IPS-11a (cell line): ENCODE measurements around the gene FAM131A.
A peak's percentile ranks its signal among the peaks of the same experiment; 100 is the strongest.

ENCODE experiments used
- H3K4me3 ChIP-seq: one replicate; pipeline ENCODE4 v1.5.1; 2013; ENCODE audit warnings: low read depth, low read length, control low read depth

The FAM131A gene

GRCh38 chr3:184355261-184356040 is 18.1 kb downstream of the FAM131A start:
- no peak overlapping the region for H3K4me3 ChIP-seq

- no peak overlapping the region for H3K4me3 ChIP-seq
Observed at GRCh38 chr3:184357248-184358123, 20.1 kb downstream of the FAM131A start.

GRCh38 chr3:184358124-184358767 is 20.8 kb downstream of the FAM131A start:
- no peak overlapping the region for H3K4me3 ChIP-seq

GRCh38 chr3:184358921-184359350 is 21.5 kb downstream of the FAM131A start:
- H3K4me3 ChIP-seq: no peak overlapping the region

GRCh38 chr3:184359610-184360009 is 22.2 kb downstream of the FAM131A start:
- no peak overlapping the region for H3K4me3 ChIP-seq

- peak overlapping the region; percentile 87 for H3K4me3 ChIP-seq
Observed at GRCh38 chr3:184360070-184360928, 22.9 kb downstream of the FAM131A start.

GRCh38 chr3:184360929-184361531 is 23.6 kb downstream of the FAM131A start:
- H3K4me3 ChIP-seq: peak overlapping the region; percentile 87

- H3K4me3 ChIP-seq: peak within 1 kb of the TSS; percentile 87
Observed at GRCh38 chr3:184361532-184361931, 24.1 kb downstream of the FAM131A start, which contains the start of the genes CLCN2 and POLR2H. Gene CLCN2, minus strand, starts transcription at chr3:184361605. Its CDS starts 126 bp downstream, at chr3:184361479. Gene POLR2H, plus strand, starts transcription at chr3:184361710. Its CDS starts 1,783 bp downstream, at chr3:184363493.

- peak overlapping the region; percentile 87 for H3K4me3 ChIP-seq
Observed at GRCh38 chr3:184361932-184362667, 24.7 kb downstream of the FAM131A start.

GRCh38 chr3:184362668-184363546 is 25.5 kb downstream of the FAM131A start:
- peak overlapping the region; percentile 87 for H3K4me3 ChIP-seq

GRCh38 chr3:184366619-184367289 is 29.4 kb downstream of the FAM131A start:
- no peak overlapping the region for H3K4me3 ChIP-seq

GRCh38 chr3:184368116-184368515 is 30.7 kb downstream of the FAM131A start:
- no peak overlapping the region for H3K4me3 ChIP-seq

GRCh38 chr3:184368586-184369183 is 31.3 kb downstream of the FAM131A start:
- no peak overlapping the region for H3K4me3 ChIP-seq

GRCh38 chr3:184371570-184372018 is 34.2 kb downstream of the FAM131A start:
- H3K4me3 ChIP-seq: no peak overlapping the region

- no peak overlapping the region for H3K4me3 ChIP-seq
Observed at GRCh38 chr3:184372296-184372821, 35.0 kb downstream of the FAM131A start.

- no peak overlapping the region for H3K4me3 ChIP-seq
Observed at GRCh38 chr3:184372911-184373310, 35.5 kb downstream of the FAM131A start.

- H3K4me3 ChIP-seq: no peak overlapping the region
Observed at GRCh38 chr3:184373422-184373821, 36.0 kb downstream of the FAM131A start.
